HepG2 (cell line): ENCODE measurements around the gene TDRD3.

Source experiments
- ASH2L ChIP-seq: fragments of 300-600, 200-600 bp; sonication (generic); IDR thresholded peaks from 2 replicates; pipeline ENCODE4 v1.7.0; 2017; ENCODE audit warnings: low read depth, mild to moderate bottlenecking, moderate library complexity, mixed read lengths, low read length; ENCODE audit not compliant: insufficient read length
- CENPX ChIP-seq: sonication (generic); formaldehyde crosslinking; IDR thresholded peaks from 2 replicates; pipeline ENCODE4 v1.9.0; 2021; ENCODE audit warnings: mild to moderate bottlenecking, missing genetic modification reagents, moderate library complexity
- CTCF ChIP-seq: sonication (generic); formaldehyde crosslinking; IDR thresholded peaks from 2 replicates; pipeline ENCODE4 v1.5.0; 2020; ENCODE audit warnings: mild to moderate bottlenecking, missing genetic modification reagents, moderate library complexity
- ELF1 ChIP-seq: sonication (generic); formaldehyde crosslinking; IDR thresholded peaks from 2 replicates; pipeline ENCODE4 v1.4.0; 2020; ENCODE audit warnings: missing genetic modification reagents
- HDAC2 ChIP-seq: sonication (generic); formaldehyde crosslinking; IDR thresholded peaks from 2 replicates; pipeline ENCODE4 v1.4.0; 2020; ENCODE audit warnings: missing genetic modification reagents
- JUN ChIP-seq: sonication (generic); formaldehyde crosslinking; IDR thresholded peaks from 2 replicates; pipeline ENCODE4 v1.4.0; 2020; ENCODE audit warnings: mild to moderate bottlenecking, missing genetic modification reagents
- MEF2D ChIP-seq: sonication (generic); formaldehyde crosslinking; IDR thresholded peaks from 2 replicates; pipeline ENCODE4 v1.5.1; 2020; ENCODE audit warnings: mild to moderate bottlenecking, missing genetic modification reagents
- RFX1 ChIP-seq: fragments of 450-650 bp; IDR thresholded peaks from 2 replicates; pipeline ENCODE4 v1.6.1; 2017
- TBX2 ChIP-seq: sonication (generic); formaldehyde crosslinking; IDR thresholded peaks from 2 replicates; pipeline ENCODE4 v1.5.0; 2020; ENCODE audit warnings: missing genetic modification reagents, mild to moderate bottlenecking, borderline replicate concordance
- TGIF2 ChIP-seq: IDR thresholded peaks from 2 replicates; pipeline ENCODE4 v1.6.1; 2016; ENCODE audit warnings: control low read depth, missing compliant biosample characterization
- ZNF501 ChIP-seq: sonication (generic); formaldehyde crosslinking; IDR thresholded peaks from 2 replicates; pipeline ENCODE4 v1.5.1; 2020; ENCODE audit warnings: mild to moderate bottlenecking, moderate library complexity, missing genetic modification reagents

- TF ChIP-seq RFX1 (no peak), CTCF (no peak), ASH2L (no peak), ELF1 (no peak), JUN (CRISPR knock-in tag) (no peak), CENPX (CRISPR knock-in tag) (no peak), ZNF501 (CRISPR knock-in tag) (no peak), TBX2 (no peak), HDAC2 (CRISPR knock-in tag) (no peak), MEF2D (CRISPR knock-in tag) (no peak), TGIF2 (CRISPR knock-in tag) (no peak)
These were observed 207.0 kb downstream of the TDRD3 start for GRCh38 chr13:60604058-60604457.
